NCI-H1417 treated with DMSO at 0.1 percent for 48 hours (cell line): ENCODE results near the gene GCAT.

Experiments used
- DNase-seq: peaks from one replicate; lab custom pipeline; 2025; lab: John Stamatoyannopoulos, UW

Gene GCAT

GRCh38 chr22:37809672-37810333, 2.1 kb downstream of the GCAT start:
- no peak for DNase-seq

- no peak for DNase-seq
These were observed 4.1 kb downstream of the GCAT start for GRCh38 chr22:37811867-37812266.

- no peak for DNase-seq
These were observed 5.3 kb downstream of the GCAT start for GRCh38 chr22:37812869-37813678.

- DNase-seq, result no peak
These were observed 7.9 kb downstream of the GCAT start for GRCh38 chr22:37815593-37815992.

- DNase-seq, result no peak
These were observed 8.9 kb downstream of the GCAT start for GRCh38 chr22:37816543-37817180.

- no peak for DNase-seq
These were observed 10.1 kb downstream of the GCAT start for GRCh38 chr22:37817705-37818408.

GRCh38 chr22:37818409-37819104, 10.8 kb downstream of the GCAT start:
- no peak for DNase-seq

GRCh38 chr22:37819105-37819433, 11.3 kb downstream of the GCAT start:
- no peak for DNase-seq

- DNase-seq, result no peak
These were observed 12.6 kb downstream of the GCAT start for GRCh38 chr22:37820350-37820749.

- DNase-seq, result no peak
These were observed 14.5 kb downstream of the GCAT start for GRCh38 chr22:37822079-37822833.

- DNase-seq, result no peak
These were observed 15.6 kb downstream of the GCAT start, which contains the start of gene GALR3 for GRCh38 chr22:37823134-37823985. Gene GALR3, plus strand, starts transcription at chr22:37823382. Its CDS starts 25 bp downstream, at chr22:37823407.

- no peak for DNase-seq
These were observed 17.2 kb downstream of the GCAT start for GRCh38 chr22:37824674-37825641.

- DNase-seq, result no peak
These were observed 19.3 kb downstream of the GCAT start for GRCh38 chr22:37827056-37827455.

GRCh38 chr22:37830093-37830842, 22.5 kb downstream of the GCAT start:
- DNase-seq, result no peak

- DNase-seq, result no peak
These were observed 23.7 kb downstream of the GCAT start for GRCh38 chr22:37831472-37831871.

GRCh38 chr22:37832022-37832857, 24.5 kb downstream of the GCAT start:
- DNase-seq, result no peak
